Calu3 (cell line): ENCODE results near the gene MLYCD. TPM values are rescaled to one million over a fixed set of nuclear protein-coding genes. Genes with fewer than 3 reads are reported as not detected.

Experiments used
- BruUV-seq: library from RNA; stranded (reverse); fragments of 400-500 nt; replicated peaks from 2 replicates; lab custom pipeline; 2021; lab: Mats Ljungman, UMichigan
- CTCF ChIA-PET: fragments of 300-600 bp; sonication (Branson Sonifier 250); formaldehyde crosslinking; loops from one replicate; lab custom pipeline; 2022; ENCODE audit warnings: antibody characterized with exemption; lab: Charles Lee
- DNase-seq: peaks from one replicate; pipeline ENCODE4 v3.0.0; 2022
- H3K27ac Mint-ChIP-seq: one replicate; pipeline ENCODE4 v1.8.0; 2022; ENCODE audit warnings: mixed read lengths; ENCODE audit not compliant: unreplicated experiment
- H3K27me3 Mint-ChIP-seq: one replicate; pipeline ENCODE4 v1.8.0; 2022; ENCODE audit warnings: mixed read lengths; ENCODE audit not compliant: unreplicated experiment
- H3K36me3 Mint-ChIP-seq: one replicate; pipeline ENCODE4 v1.8.0; 2022; ENCODE audit warnings: mild to moderate bottlenecking, moderate library complexity, mixed read lengths; ENCODE audit not compliant: insufficient read depth, unreplicated experiment
- H3K4me1 Mint-ChIP-seq: one replicate; pipeline ENCODE4 v1.8.0; 2022; ENCODE audit warnings: mild to moderate bottlenecking, low read depth, mixed read lengths; ENCODE audit not compliant: unreplicated experiment
- H3K4me3 Mint-ChIP-seq: one replicate; pipeline ENCODE4 v1.8.0; 2022; ENCODE audit warnings: mild to moderate bottlenecking, low read depth, moderate library complexity, mixed read lengths; ENCODE audit not compliant: unreplicated experiment
- H3K9me3 Mint-ChIP-seq: one replicate; pipeline ENCODE4 v1.8.0; 2022; ENCODE audit warnings: low read depth, mixed read lengths; ENCODE audit not compliant: unreplicated experiment
- CTCF ChIP-seq: fragments of 200-600 bp; IDR thresholded peaks from one replicate; pipeline ENCODE4 v1.8.0; 2022; ENCODE audit warnings: antibody characterized with exemption; ENCODE audit not compliant: unreplicated experiment
- intact Hi-C: fragments of 100-400 bp; cut with micrococcal nuclease; formaldehyde crosslinking; loops from one replicate; pipeline ENCODE4 v1.10.0; 2022; ENCODE audit not compliant: unreplicated experiment
- total RNA-seq: library from RNA; stranded (reverse); gene quantifications from 2 replicates; pipeline ENCODE4 v1.2.3, GENCODE V29; 2022

Gene MLYCD
- total RNA-seq, 1 experiment from 2014 or later = 10.3 TPM

DNA sequence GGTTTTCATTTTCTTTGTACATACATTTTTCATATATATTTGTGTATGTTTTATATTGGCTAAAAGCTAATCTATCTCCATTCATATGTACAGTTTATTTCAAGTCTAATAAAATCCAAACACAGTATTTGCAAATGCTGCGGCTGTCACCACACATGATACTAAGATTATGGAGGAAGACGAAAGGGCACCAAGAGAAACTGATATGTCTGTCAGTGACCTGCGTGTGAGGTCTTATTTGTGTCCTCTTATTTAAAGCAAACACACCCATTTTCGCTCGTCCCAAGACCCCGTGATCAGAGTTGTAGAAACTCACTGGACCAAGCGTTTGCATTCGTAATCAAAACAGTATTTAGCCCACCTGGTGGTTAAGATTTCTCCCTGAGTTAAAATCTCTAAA is 8.2 kb downstream of the MLYCD start:
- intact Hi-C loops = no loop called here
- Mint-ChIP-seq H3K27ac (no peak overlapping the region), H3K27me3 (no peaks in the 10 kb centered on the region), H3K9me3 (no peaks in the 10 kb centered on the region), H3K4me3 (no peak overlapping the region), H3K36me3 (peaks cover 6% of the 10 kb centered on the region), H3K4me1 (no peaks in the 10 kb centered on the region)
- no peak for DNase-seq
- TF ChIP-seq CTCF = no peak
- CTCF ChIA-PET = no interaction called here
- no TSS peak for BruUV-seq

DNA sequence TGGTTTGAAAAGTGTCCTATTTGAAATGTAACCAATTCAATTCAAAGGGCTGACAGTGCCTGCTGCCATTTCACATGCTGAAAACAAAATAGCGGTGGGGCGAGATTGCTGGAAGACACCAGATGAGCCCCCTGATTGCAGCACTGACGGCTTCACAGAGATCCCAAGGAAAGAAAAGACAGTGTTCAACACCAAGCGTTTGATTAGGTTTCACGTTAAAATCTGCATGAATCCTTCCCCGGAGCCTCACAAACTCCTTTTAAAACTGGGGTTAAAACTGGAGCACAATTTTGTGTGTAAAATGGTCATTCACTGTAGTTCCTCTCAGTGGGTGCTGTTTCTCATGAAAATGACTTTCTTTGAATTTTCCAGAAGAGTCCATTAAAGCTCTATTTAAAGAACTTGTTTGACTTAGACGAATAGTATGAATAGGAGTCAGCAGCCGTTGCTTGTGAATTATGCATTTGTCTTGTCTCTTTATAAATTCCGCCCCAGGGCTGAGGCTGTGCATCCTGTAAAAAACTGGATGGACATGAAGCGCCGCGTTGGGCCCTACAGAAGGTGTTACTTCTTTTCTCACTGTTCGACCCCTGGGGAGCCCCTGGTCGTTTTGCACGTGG is 8.8 kb downstream of the MLYCD start:
- DNase-seq = no peak
- no peaks in the 10 kb centered on the region for H3K27me3 Mint-ChIP-seq
- CTCF ChIA-PET = no interaction called here
- H3K4me3 Mint-ChIP-seq = no peak overlapping the region
- peaks cover 9% of the 10 kb centered on the region for H3K36me3 Mint-ChIP-seq
- H3K27ac Mint-ChIP-seq = no peak overlapping the region
- no peaks in the 10 kb centered on the region for H3K9me3 Mint-ChIP-seq
- no peak for TF ChIP-seq CTCF
- intact Hi-C loops = no loop called here
- H3K4me1 Mint-ChIP-seq = no peaks in the 10 kb centered on the region
- no TSS peak for BruUV-seq

DNA sequence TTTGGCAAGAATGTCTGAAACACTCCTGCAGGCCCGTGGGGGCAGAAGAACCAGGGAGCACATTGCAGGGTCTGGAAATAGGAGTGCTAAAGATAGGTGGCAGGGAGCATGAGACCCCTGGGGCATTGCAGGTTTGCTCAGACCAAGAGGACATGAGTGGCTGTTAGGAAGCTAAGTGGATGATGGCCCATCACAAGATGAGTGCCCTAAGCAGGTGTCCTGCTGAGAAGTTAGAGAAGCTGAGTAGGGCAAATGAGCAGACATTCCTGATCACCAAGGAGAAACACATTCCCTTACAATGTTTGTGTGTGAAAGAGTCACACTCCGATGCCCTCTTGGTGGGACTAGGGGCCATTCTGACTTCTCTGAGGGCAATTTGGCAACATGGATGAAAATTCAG is 9.9 kb downstream of the MLYCD start:
- H3K9me3 Mint-ChIP-seq = no peaks in the 10 kb centered on the region
- intact Hi-C loops = no loop called here
- H3K4me3 Mint-ChIP-seq = no peak overlapping the region
- BruUV-seq = no TSS peak
- H3K4me1 Mint-ChIP-seq = no peaks in the 10 kb centered on the region
- H3K27me3 Mint-ChIP-seq = no peaks in the 10 kb centered on the region
- CTCF ChIA-PET = no interaction called here
- no peak for TF ChIP-seq CTCF
- no peak for DNase-seq
- no peak overlapping the region for H3K27ac Mint-ChIP-seq
- peaks cover 17% of the 10 kb centered on the region for H3K36me3 Mint-ChIP-seq

GRCh38 chr16:83911290-83911689 is 12.4 kb downstream of the MLYCD start:
- Mint-ChIP-seq H3K4me3 (no peak overlapping the region), H3K27ac (no peak overlapping the region), H3K27me3 (no peaks in the 10 kb centered on the region), H3K9me3 (peaks cover 5% of the 10 kb centered on the region), H3K4me1 (no peaks in the 10 kb centered on the region), H3K36me3 (peaks cover 28% of the 10 kb centered on the region)
- intact Hi-C loops = no loop called here
- no TSS peak for BruUV-seq
- CTCF ChIA-PET = no interaction called here
- no peak for TF ChIP-seq CTCF
- DNase-seq = no peak
